Loucy (cell line): ENCODE measurements around the gene ZNF536.

ENCODE experiments used
- EZH2phosphoT487 ChIP-seq: fragments of 200-600 bp; IDR thresholded peaks from 2 replicates; pipeline ENCODE4 v1.6.1; 2018; ENCODE audit warnings: antibody characterized with exemption, mild to moderate bottlenecking, moderate library complexity, borderline replicate concordance
- TF ChIP-seq, protein P1 (sequence below): fragments of 200-600 bp; sonication (generic); conservative IDR thresholded peaks from 2 replicates; pipeline ENCODE4 v1.5.1; 2014; ENCODE audit warnings: mild to moderate bottlenecking, antibody characterized with exemption, low read length

DNA sequence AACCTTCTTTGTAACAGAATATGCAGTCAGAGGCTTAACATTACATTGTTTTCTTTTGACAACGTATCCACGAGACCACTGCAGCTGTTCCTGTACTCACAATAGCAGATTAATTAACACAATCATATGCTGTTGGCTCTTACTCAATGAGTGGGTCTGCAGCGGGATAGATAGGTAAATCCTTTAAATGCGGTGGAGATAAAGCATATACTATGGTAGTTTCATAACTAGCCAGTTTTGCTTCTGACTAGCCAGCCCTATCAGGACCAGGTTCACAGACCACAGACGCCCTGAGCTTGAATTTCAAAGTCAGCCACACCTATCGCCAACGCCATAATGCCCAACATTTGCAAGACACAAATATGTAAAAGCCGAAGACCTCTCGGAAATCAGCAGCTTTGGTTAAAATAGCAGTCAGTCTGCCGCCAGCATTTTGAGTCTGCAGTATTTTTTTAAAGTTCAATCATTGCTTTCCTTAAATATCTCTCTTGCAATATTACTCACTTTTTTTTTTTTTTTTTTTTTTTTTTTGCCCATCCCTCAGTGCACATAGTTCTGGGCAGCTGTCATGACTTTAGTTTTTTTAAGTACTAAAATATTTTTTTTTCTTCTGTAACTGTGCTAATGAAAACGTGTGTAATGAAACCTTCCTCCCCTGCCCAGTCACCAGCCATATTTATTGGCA is 120.5 kb downstream of the ZNF536 start:
- TF ChIP-seq, protein P1, sequence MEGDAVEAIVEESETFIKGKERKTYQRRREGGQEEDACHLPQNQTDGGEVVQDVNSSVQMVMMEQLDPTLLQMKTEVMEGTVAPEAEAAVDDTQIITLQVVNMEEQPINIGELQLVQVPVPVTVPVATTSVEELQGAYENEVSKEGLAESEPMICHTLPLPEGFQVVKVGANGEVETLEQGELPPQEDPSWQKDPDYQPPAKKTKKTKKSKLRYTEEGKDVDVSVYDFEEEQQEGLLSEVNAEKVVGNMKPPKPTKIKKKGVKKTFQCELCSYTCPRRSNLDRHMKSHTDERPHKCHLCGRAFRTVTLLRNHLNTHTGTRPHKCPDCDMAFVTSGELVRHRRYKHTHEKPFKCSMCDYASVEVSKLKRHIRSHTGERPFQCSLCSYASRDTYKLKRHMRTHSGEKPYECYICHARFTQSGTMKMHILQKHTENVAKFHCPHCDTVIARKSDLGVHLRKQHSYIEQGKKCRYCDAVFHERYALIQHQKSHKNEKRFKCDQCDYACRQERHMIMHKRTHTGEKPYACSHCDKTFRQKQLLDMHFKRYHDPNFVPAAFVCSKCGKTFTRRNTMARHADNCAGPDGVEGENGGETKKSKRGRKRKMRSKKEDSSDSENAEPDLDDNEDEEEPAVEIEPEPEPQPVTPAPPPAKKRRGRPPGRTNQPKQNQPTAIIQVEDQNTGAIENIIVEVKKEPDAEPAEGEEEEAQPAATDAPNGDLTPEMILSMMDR: no peak
- TF ChIP-seq EZH2phosphoT487: no peak
